K562 (cell line): ENCODE data around the gene CFAP73. TPM values are rescaled to one million over a fixed set of nuclear protein-coding genes. Genes with fewer than 3 reads are reported as not detected.

Source experiments
- ATAC-seq: fragments of 200-7000 bp; cut with Tn5 transposase; 3 replicates; pipeline ENCODE4 v1.9.1; 2020; ENCODE audit warnings: moderate library complexity
- BruUV-seq: library from RNA; stranded (reverse); fragments of 400-500 nt; replicated peaks from 2 replicates; lab custom pipeline; 2021; lab: Mats Ljungman, UMichigan
- CTCF ChIA-PET: fragments of 300-600 bp; formaldehyde crosslinking; extraction: SDS; loops from one replicate; lab custom pipeline; 2021; ENCODE audit warnings: low intra/inter-chr PET ratio; lab: Yijun Ruan, JAX
- POLR2A ChIA-PET: fragments of 300-600, 350-650 bp; sonication (Branson Sonifier 250); formaldehyde crosslinking; extraction: SDS; loops from one replicate; lab custom pipeline; 2021; ENCODE audit warnings: antibody characterized with exemption, inconsistent platforms; lab: Yijun Ruan, JAX
- DNase-seq, 4 experiments: peaks; one replicate each; pipeline versions ENCODE4 v3.0.0 to v3.0.0-alpha.2; 2011 to 2018; ENCODE audit warnings: low spot score in 3 of 4, mixed read lengths in 3 of 4; ENCODE audit errors: extremely low read depth in 1 of 4
- FAIRE-seq: peaks from 2 replicates; lab custom pipeline; 2011; peaks lifted over from hg19 to GRCh38; lab: Jason Lieb, UNC
- H2AFZ ChIP-seq: 2 replicates; pipeline ENCODE4 v1.6.0; 2011; ENCODE audit warnings: low read depth, low read length, control low read depth, inconsistent platforms
- H3K27ac ChIP-seq: fragments of 200-600 bp; 3 replicates; pipeline ENCODE4 v1.8.0; 2011; ENCODE audit warnings: low read depth, mild to moderate bottlenecking, control low read depth, inconsistent platforms, low read length, moderate library complexity, mixed read lengths; ENCODE audit errors: extremely low read depth
- H3K27me3 ChIP-seq, 2 experiments: fragments of 300-600 bp in 1 of 2; 2 replicates in 1 of 2; 3 replicates in 1 of 2; pipeline versions ENCODE4 v1.6.0 to v1.8.0; 2011; ENCODE audit warnings: inconsistent platforms in 2 of 2, low read length in 2 of 2, mild to moderate bottlenecking in 1 of 2, mixed read lengths in 1 of 2, moderate library complexity in 1 of 2; ENCODE audit not compliant: control insufficient read depth in 2 of 2, insufficient read depth in 2 of 2
- H3K36me3 ChIP-seq: fragments of 300-600 bp; 3 replicates; pipeline ENCODE4 v1.8.0; 2011; ENCODE audit warnings: mild to moderate bottlenecking, low read length, inconsistent platforms; ENCODE audit not compliant: control insufficient read depth, insufficient read depth
- H3K4me1 ChIP-seq, 2 experiments: fragments of 200-600 bp in 1 of 2; replicated peaks in 1 of 2; 2 replicates in 1 of 2; 3 replicates in 1 of 2; pipeline versions ENCODE4 v1.5.1 to v1.8.0; 2011; ENCODE audit warnings: inconsistent platforms in 2 of 2, low read length in 2 of 2, mild to moderate bottlenecking in 1 of 2, mixed read lengths in 1 of 2, moderate library complexity in 1 of 2; ENCODE audit not compliant: control insufficient read depth in 2 of 2, insufficient read depth in 2 of 2
- H3K4me2 ChIP-seq: 2 replicates; pipeline ENCODE4 v1.6.1; 2011; ENCODE audit warnings: low read length, control low read depth, inconsistent platforms, mixed read lengths; ENCODE audit not compliant: insufficient read depth
- H3K4me3 ChIP-seq: fragments of 200-600 bp; sonication (generic), shearing (Covaris generic); 2 replicates; pipeline ENCODE4 v1.5.1; 2016; ENCODE audit warnings: control low read depth, inconsistent platforms
- H3K79me2 ChIP-seq: fragments of 200-600 bp; 3 replicates; pipeline ENCODE4 v1.8.0; 2011; ENCODE audit warnings: low read length, inconsistent platforms; ENCODE audit not compliant: control insufficient read depth, insufficient read depth
- H3K9ac ChIP-seq, 2 experiments: 2 replicates each; pipeline versions ENCODE4 v1.6.0 to v1.6.1; 2011; ENCODE audit warnings: low read depth in 2 of 2, low read length in 2 of 2, control low read depth in 1 of 2, inconsistent platforms in 1 of 2, mild to moderate bottlenecking in 1 of 2, mixed read lengths in 1 of 2; ENCODE audit not compliant: insufficient read depth in 1 of 2
- H3K9me1 ChIP-seq: one replicate; pipeline ENCODE4 v1.6.0; 2011; ENCODE audit warnings: inconsistent platforms, mild to moderate bottlenecking, low read length, moderate library complexity; ENCODE audit not compliant: control insufficient read depth, insufficient read depth
- H3K9me3 ChIP-seq: replicated peaks from 2 replicates; pipeline ENCODE4 v1.5.1; 2011; ENCODE audit warnings: low read depth, low read length, inconsistent platforms; ENCODE audit not compliant: control insufficient read depth, insufficient read depth
- H4K20me1 ChIP-seq: replicated peaks from 2 replicates; pipeline ENCODE4 v1.6.1; 2011; ENCODE audit warnings: low read length, inconsistent platforms, mixed read lengths; ENCODE audit not compliant: control insufficient read depth, insufficient read depth
- ELF1 ChIP-seq: fragments of 200-800 bp; sonication (Bioruptor generic); IDR thresholded peaks from 2 replicates; pipeline ENCODE4 v1.6.1; 2016; ENCODE audit warnings: missing genetic modification characterization, missing compliant biosample characterization
- FOSL1 ChIP-seq: fragments of 200-800 bp; sonication (Bioruptor generic); conservative IDR thresholded peaks from 2 replicates; pipeline ENCODE4 v1.6.1; 2016; ENCODE audit warnings: missing genetic modification characterization, missing compliant biosample characterization
- NELFE ChIP-seq: IDR thresholded peaks from 2 replicates; pipeline ENCODE4 v1.6.1; 2011; ENCODE audit warnings: mild to moderate bottlenecking; ENCODE audit not compliant: insufficient read depth, insufficient read length
- WGBS: fragments of 100-300 bp; shearing (Covaris generic); methylation state at CpG from one replicate; pipeline ENCODE4 v1.1.6; 2016; ENCODE audit warnings: low coverage, mixed read lengths; ENCODE audit not compliant: insufficient coverage; ENCODE audit errors: missing lambda C conversion rate; 5-methylcytosine and 5-hydroxymethylcytosine counted together
- in situ Hi-C: fragments of 300-500 bp; cut with MboI; formaldehyde crosslinking; loops from 4 replicates; pipeline ENCODE4 v1.15.0; 2018; ENCODE audit warnings: inconsistent platforms, mixed read lengths
- intact Hi-C: fragments of 100-400 bp; cut with micrococcal nuclease; formaldehyde crosslinking; loops from 2 replicates; pipeline ENCODE4 v1.14.2; 2022
- polyA plus RNA-seq, 8 experiments: library from polyadenylated mRNA; depleted of rRNA in 4 of 8; stranded (reverse) in 5 of 8; unstranded in 3 of 8; fragments of >200 nt; fragmentation: Nextera tagmentation in 2 of 8; fragmentation: Illumina TruSeq in 1 of 8; extraction: Ambion mirVana in 2 of 8; extraction: Trizol in 1 of 8; gene quantifications; 2 replicates each; pipeline versions ENCODE4 v1.2.1 to v1.2.3, GENCODE V29; 2011 to 2014; ENCODE audit warnings: inconsistent platforms in 1 of 8, missing spikeins in 1 of 8
- total RNA-seq, 7 experiments: library from RNA; depleted of rRNA in 6 of 7; stranded (reverse); fragments of >200 nt in 6 of 7; fragmentation: Illumina TruSeq in 2 of 7; extraction: Trizol in 2 of 7; gene quantifications; 2 replicates each; pipeline versions ENCODE4 v1.2.1 to v1.2.3, GENCODE V29; 2011 to 2021; ENCODE audit warnings: low replicate concordance in 1 of 7
- TF ChIP-seq, protein P1 (sequence below): fragments of 250-450 bp; sonication (Bioruptor Pico); IDR thresholded peaks from 2 replicates; pipeline ENCODE4 v1.8.0; 2022; ENCODE audit warnings: inconsistent platforms, mild to moderate bottlenecking, moderate library complexity, borderline replicate concordance
- TF ChIP-seq, protein P2 (sequence below), 3 experiments: IDR thresholded peaks in 2 of 3; conservative IDR thresholded peaks in 1 of 3; 2 replicates each; pipeline ENCODE4 v1.5.1; 2011 to 2012; ENCODE audit warnings: low read length in 3 of 3, mild to moderate bottlenecking in 3 of 3, control low read depth in 2 of 3, improper control_type of control experiment in 1 of 3, inconsistent platforms in 1 of 3, low read depth in 1 of 3, mixed read lengths in 1 of 3, moderate library complexity in 1 of 3; ENCODE audit not compliant: insufficient read depth in 2 of 3
- TF ChIP-seq, protein P3 (sequence below): sonication (generic); formaldehyde crosslinking; IDR thresholded peaks from 2 replicates; pipeline ENCODE4 v1.8.1; 2023; ENCODE audit warnings: mild to moderate bottlenecking, missing genetic modification reagents
- TF ChIP-seq, protein P4 (sequence below): sonication (generic); formaldehyde crosslinking; IDR thresholded peaks from 2 replicates; pipeline ENCODE4 v1.9.0; 2022; ENCODE audit warnings: mild to moderate bottlenecking, missing genetic modification reagents

The CFAP73 gene
- total and polyA plus RNA-seq, 9 of the 15 experiments (the other 6 are each of a cell fraction or from before 2014, with no cell fraction given), result not detected

DNA sequence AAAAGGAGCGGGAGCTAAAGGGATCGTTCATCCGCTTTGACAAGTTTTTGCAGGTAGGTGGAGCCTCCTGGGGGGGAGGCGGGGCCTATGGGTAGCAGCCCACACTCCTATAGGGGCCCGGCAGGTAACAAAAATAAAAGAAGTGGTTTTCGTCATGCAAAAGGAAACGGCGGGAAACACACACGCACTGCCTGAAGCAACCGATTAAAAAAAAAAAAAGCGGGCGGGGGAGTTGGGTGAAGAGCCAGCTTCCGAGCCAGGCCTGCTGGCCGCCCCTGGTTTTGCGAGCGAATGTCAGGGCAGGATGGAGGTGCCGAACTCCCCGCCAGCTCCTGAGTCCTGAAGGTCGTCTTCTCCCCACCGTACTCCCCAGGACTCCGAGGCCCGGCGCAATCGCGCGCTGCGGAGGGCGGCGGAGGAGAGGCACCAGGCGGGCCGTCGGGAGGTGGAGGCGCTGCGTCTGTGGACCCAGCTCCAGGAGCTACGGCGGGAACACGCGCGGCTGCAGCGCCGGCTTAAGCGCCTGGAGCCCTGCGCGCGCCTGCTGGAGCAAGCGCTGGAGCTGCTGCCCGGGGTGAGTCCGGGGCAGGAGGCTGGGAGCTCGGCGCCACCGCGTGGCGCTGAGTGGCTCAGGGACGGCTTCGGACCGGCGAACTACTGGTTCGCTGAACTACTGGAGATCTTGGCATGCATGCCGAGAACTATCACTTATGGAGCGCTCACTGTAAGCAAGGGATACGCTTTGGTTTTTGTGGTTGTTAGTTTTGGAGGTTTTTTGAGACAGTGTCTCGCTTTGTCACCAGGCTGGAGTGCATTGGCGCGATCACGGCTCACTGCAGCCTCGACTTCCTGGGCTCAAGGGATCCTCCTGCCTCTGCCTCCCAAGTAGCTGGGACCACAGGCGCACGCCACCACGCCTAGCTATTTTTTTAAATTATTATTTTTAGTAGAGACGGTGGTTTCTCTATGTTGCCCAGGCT is 3.6 kb downstream of the CFAP73 start (continued):
- TF ChIP-seq, protein P1, sequence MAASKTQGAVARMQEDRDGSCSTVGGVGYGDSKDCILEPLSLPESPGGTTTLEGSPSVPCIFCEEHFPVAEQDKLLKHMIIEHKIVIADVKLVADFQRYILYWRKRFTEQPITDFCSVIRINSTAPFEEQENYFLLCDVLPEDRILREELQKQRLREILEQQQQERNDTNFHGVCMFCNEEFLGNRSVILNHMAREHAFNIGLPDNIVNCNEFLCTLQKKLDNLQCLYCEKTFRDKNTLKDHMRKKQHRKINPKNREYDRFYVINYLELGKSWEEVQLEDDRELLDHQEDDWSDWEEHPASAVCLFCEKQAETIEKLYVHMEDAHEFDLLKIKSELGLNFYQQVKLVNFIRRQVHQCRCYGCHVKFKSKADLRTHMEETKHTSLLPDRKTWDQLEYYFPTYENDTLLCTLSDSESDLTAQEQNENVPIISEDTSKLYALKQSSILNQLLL (CRISPR knock-in tag), result no peak
- TF ChIP-seq NELFE, result no peak
- TF ChIP-seq, protein P2, sequence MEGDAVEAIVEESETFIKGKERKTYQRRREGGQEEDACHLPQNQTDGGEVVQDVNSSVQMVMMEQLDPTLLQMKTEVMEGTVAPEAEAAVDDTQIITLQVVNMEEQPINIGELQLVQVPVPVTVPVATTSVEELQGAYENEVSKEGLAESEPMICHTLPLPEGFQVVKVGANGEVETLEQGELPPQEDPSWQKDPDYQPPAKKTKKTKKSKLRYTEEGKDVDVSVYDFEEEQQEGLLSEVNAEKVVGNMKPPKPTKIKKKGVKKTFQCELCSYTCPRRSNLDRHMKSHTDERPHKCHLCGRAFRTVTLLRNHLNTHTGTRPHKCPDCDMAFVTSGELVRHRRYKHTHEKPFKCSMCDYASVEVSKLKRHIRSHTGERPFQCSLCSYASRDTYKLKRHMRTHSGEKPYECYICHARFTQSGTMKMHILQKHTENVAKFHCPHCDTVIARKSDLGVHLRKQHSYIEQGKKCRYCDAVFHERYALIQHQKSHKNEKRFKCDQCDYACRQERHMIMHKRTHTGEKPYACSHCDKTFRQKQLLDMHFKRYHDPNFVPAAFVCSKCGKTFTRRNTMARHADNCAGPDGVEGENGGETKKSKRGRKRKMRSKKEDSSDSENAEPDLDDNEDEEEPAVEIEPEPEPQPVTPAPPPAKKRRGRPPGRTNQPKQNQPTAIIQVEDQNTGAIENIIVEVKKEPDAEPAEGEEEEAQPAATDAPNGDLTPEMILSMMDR (IDR thresholded peaks at IDR 0.05 in 2 of 3, conservative IDR thresholded peaks at IDR 0.05 in 1 of 3; ENCODE audit: insufficient read depth in 2 of 3, low read depth in 1 of 3, low read length in 3 of 3), result peak; percentile 67 to 75 (median 73)

DNA sequence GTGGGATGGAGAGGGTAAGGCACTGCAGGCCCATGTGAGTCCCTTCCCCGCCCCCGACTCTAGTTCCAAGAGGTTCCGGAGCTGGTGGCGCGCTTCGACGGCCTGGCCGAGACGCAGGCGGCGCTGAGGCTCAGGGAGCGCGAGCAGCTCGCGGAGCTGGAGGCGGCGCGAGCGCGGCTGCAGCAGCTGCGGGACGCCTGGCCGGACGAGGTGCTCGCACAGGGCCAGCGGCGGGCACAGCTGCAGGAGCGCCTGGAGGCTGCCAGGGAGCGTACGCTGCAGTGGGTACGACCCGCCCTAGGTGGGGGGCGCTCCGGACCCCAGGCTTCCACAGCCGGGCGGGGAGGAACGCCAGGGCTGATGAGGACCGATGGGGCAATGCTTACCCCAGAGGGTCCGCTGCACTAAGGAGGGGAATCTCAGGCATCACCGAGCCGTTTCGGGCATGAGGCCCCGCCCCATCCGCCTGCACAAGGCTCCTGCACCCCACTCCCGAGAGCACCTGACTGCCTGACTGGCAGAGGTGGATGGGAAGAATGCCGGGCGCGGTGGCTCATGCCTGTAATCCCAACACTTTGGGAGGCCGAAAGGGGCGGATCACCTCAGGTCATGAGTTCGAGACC is 4.9 kb downstream of the CFAP73 start:
- H3K9me1 ChIP-seq, result no peaks in the 10 kb centered on the region
- ChIA-PET CTCF (no interaction called here), POLR2A (interaction anchor here (0.7 kb wide), 1 partner anchor 20 kb away, joined by 3 read pairs; no protein-coding TSS in a partner anchor)
- H3K36me3 ChIP-seq, result peaks cover 21% of the 10 kb centered on the region; the same call in 2 of the 3 replicates
- no peak overlapping the region for H3K27ac ChIP-seq
- H3K9me3 ChIP-seq, result no peaks in the 10 kb centered on the region
- in situ Hi-C loops (no loop called here), intact Hi-C loops (loop anchor here (5.0 kb wide), 1 partner anchor 162 kb away; no protein-coding TSS in a partner anchor)
- peaks cover 13% of the 10 kb centered on the region for H4K20me1 ChIP-seq
- no peak overlapping the region for H3K4me3 ChIP-seq
- no peak overlapping the region for H3K9ac ChIP-seq
- DNase-seq (no peak), FAIRE-seq (no peak), ATAC-seq (no peak)
- no peaks in the 10 kb centered on the region for H3K79me2 ChIP-seq
- peaks cover 13 to 28% of the 10 kb centered on the region in 2 experiments for H3K27me3 ChIP-seq
- TF ChIP-seq, protein P3, sequence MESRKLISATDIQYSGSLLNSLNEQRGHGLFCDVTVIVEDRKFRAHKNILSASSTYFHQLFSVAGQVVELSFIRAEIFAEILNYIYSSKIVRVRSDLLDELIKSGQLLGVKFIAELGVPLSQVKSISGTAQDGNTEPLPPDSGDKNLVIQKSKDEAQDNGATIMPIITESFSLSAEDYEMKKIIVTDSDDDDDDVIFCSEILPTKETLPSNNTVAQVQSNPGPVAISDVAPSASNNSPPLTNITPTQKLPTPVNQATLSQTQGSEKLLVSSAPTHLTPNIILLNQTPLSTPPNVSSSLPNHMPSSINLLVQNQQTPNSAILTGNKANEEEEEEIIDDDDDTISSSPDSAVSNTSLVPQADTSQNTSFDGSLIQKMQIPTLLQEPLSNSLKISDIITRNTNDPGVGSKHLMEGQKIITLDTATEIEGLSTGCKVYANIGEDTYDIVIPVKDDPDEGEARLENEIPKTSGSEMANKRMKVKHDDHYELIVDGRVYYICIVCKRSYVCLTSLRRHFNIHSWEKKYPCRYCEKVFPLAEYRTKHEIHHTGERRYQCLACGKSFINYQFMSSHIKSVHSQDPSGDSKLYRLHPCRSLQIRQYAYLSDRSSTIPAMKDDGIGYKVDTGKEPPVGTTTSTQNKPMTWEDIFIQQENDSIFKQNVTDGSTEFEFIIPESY, result peak; percentile 69; the same call in 1 of the 2 replicates
- TF ChIP-seq FOSL1 (tag) (no peak), ELF1 (tag) (no peak)
- TF ChIP-seq, protein P4, sequence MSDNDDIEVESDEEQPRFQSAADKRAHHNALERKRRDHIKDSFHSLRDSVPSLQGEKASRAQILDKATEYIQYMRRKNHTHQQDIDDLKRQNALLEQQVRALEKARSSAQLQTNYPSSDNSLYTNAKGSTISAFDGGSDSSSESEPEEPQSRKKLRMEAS (CRISPR knock-in tag), result peak; percentile 12; the same call in 1 of the 2 replicates
- no peak overlapping the region for H3K4me2 ChIP-seq
- no TSS peak for BruUV-seq
- H2AFZ ChIP-seq, result no peak overlapping the region
- 60% methylated on average over 26 of the region's 51 CpGs for WGBS
- H3K4me1 ChIP-seq, result peaks cover 5 to 26% of the 10 kb centered on the region in 2 experiments; a peak in 3 of 5 replicates
